Activated CD4-positive, alpha-beta T cell treated with anti-CD3 and anti-CD28 coated beads, Interleukin-2, amount 50 U/mL, for 16 hours (primary cell): Measurements from ENCODE around the gene TUSC2.
A peak's percentile ranks its signal among the peaks of the same experiment; 100 is the strongest.

ENCODE experiments used
- DNase-seq: peaks from one replicate; pipeline ENCODE4 v3.0.0-alpha.2; 2020

TUSC2 gene

GRCh38 chr3:50354186-50354764 is 26.3 kb upstream of the TUSC2 start:
- no peak for DNase-seq

- DNase-seq = no peak
These were observed 25.4 kb upstream of the TUSC2 start for GRCh38 chr3:50353245-50354004.

- DNase-seq = no peak
These were observed 24.8 kb upstream of the TUSC2 start for GRCh38 chr3:50352781-50353180.

GRCh38 chr3:50351323-50351697 is 23.3 kb upstream of the TUSC2 start:
- DNase-seq = no peak

GRCh38 chr3:50350527-50351322 is 22.7 kb upstream of the TUSC2 start, which contains the start of the genes CYB561D2 and NPRL2:
Gene CYB561D2, plus strand, starts transcription at chr3:50350862. Its CDS starts 572 bp downstream, at chr3:50351434.
Gene NPRL2, minus strand, starts transcription at chr3:50350775. Its CDS starts 123 bp downstream, at chr3:50350652.
- peak; percentile 99 for DNase-seq

GRCh38 chr3:50350213-50350526 is 22.1 kb upstream of the TUSC2 start:
- DNase-seq = no peak

- peak; percentile 73 for DNase-seq
These were observed 19.3 kb upstream of the TUSC2 start for GRCh38 chr3:50347187-50347813.

- peak; percentile 84 for DNase-seq
These were observed 17.7 kb upstream of the TUSC2 start, which contains the start of gene ZMYND10 for GRCh38 chr3:50345586-50346234. Gene ZMYND10, minus strand, starts transcription at chr3:50345732. Its CDS starts 153 bp downstream, at chr3:50345579.

- no peak for DNase-seq
These were observed 17.0 kb upstream of the TUSC2 start for GRCh38 chr3:50345008-50345407.

GRCh38 chr3:50342813-50343633 is 15.0 kb upstream of the TUSC2 start:
- DNase-seq = no peak

- no peak for DNase-seq
These were observed 14.1 kb upstream of the TUSC2 start for GRCh38 chr3:50341996-50342650.

GRCh38 chr3:50341537-50341936 is 13.5 kb upstream of the TUSC2 start:
- DNase-seq = no peak

- peak; percentile 89 for DNase-seq
These were observed 12.7 kb upstream of the TUSC2 start, which contains the start of gene RASSF1 for GRCh38 chr3:50340448-50341329. Gene RASSF1, minus strand, starts transcription at chr3:50340836. Its CDS starts 31 bp downstream, at chr3:50340805.

- no peak for DNase-seq
These were observed 12.1 kb upstream of the TUSC2 start for GRCh38 chr3:50340147-50340447.

- DNase-seq = no peak
These were observed 11.6 kb upstream of the TUSC2 start for GRCh38 chr3:50339485-50340146.

GRCh38 chr3:50338965-50339364 is 10.9 kb upstream of the TUSC2 start:
- no peak for DNase-seq

GRCh38 chr3:50337175-50337861 is 9.3 kb upstream of the TUSC2 start:
- peak; percentile 99 for DNase-seq

GRCh38 chr3:50336452-50337174 is 8.6 kb upstream of the TUSC2 start:
- DNase-seq = peak; percentile 69
